Measurements from ENCODE around the gene GABARAPL1.
"Not testable (repeated sequence)": the region's sequence is repeated elsewhere in the genome, so short reads cannot be mapped to it uniquely, and the experiment has no call there.

The GABARAPL1 gene

GRCh38 chr12:10212739-10213131, at the start of gene GABARAPL1:
Gene GABARAPL1 (plus strand): TSS chr12:10212877. CDS start chr12:10213130, 253 bp downstream.
- no peak for FAIRE-seq

GRCh38 chr12:10163084-10163483, 49.6 kb upstream of the GABARAPL1 start:
- no peak for FAIRE-seq

- FAIRE-seq: no peak
These were observed 47.3 kb upstream of the GABARAPL1 start for GRCh38 chr12:10165421-10165820.

- FAIRE-seq: no peak
These were observed 45.1 kb upstream of the GABARAPL1 start for GRCh38 chr12:10167599-10167998.

- no peak for FAIRE-seq
These were observed 43.6 kb upstream of the GABARAPL1 start for GRCh38 chr12:10169104-10169503.

GRCh38 chr12:10170216-10170615, 42.5 kb upstream of the GABARAPL1 start:
- FAIRE-seq: no peak

GRCh38 chr12:10171973-10172728, 40.5 kb upstream of the GABARAPL1 start, which contains the start of gene OLR1:
Gene OLR1 (minus strand): TSS chr12:10172132. CDS start chr12:10172077, 55 bp downstream.
- FAIRE-seq: no peak

GRCh38 chr12:10174986-10175614, 37.6 kb upstream of the GABARAPL1 start:
- no peak for FAIRE-seq

GRCh38 chr12:10175846-10176636, 36.6 kb upstream of the GABARAPL1 start:
- FAIRE-seq: peak; percentile 75

GRCh38 chr12:10178821-10179220, 33.9 kb upstream of the GABARAPL1 start, which contains the start of gene TMEM52B:
Gene TMEM52B (plus strand): TSS chr12:10179032. CDS start chr12:10179575, 543 bp downstream.
- no peak for FAIRE-seq

GRCh38 chr12:10179776-10180181, 32.9 kb upstream of the GABARAPL1 start:
- FAIRE-seq: no peak

- no peak for FAIRE-seq
These were observed 30.2 kb upstream of the GABARAPL1 start for GRCh38 chr12:10182354-10183049.

GRCh38 chr12:10184261-10184843, 28.3 kb upstream of the GABARAPL1 start:
- no peak for FAIRE-seq

GRCh38 chr12:10186299-10186698, 26.4 kb upstream of the GABARAPL1 start:
- FAIRE-seq: no peak

GRCh38 chr12:10186958-10187357, 25.7 kb upstream of the GABARAPL1 start:
- FAIRE-seq: not testable (repeated sequence)

GRCh38 chr12:10189653-10190052, 23.0 kb upstream of the GABARAPL1 start:
- FAIRE-seq: no peak

- no peak for FAIRE-seq
These were observed 21.9 kb upstream of the GABARAPL1 start for GRCh38 chr12:10190558-10191388.

GRCh38 chr12:10191865-10192264, 20.8 kb upstream of the GABARAPL1 start:
- no peak for FAIRE-seq

- FAIRE-seq: no peak
These were observed 18.5 kb upstream of the GABARAPL1 start for GRCh38 chr12:10194160-10194670.

- FAIRE-seq: no peak
These were observed 16.5 kb upstream of the GABARAPL1 start for GRCh38 chr12:10196210-10196609.

- FAIRE-seq: no peak
These were observed 14.8 kb upstream of the GABARAPL1 start for GRCh38 chr12:10197879-10198278.
